Esophagus squamous epithelium (tissue), 4 donors: ENCODE results near the gene TBP.
"Not testable (repeated sequence)": the region's sequence is repeated elsewhere in the genome, so short reads cannot be mapped to it uniquely, and the experiment has no call there.

ENCODE experiments used
- POLR2A ChIP-seq, 4 donors: fragments of 450-650 bp; IDR thresholded peaks; one replicate each; pipeline ENCODE4 v1.6.1; 2017; ENCODE audit warnings: antibody characterized with exemption in 4 of 4, mild to moderate bottlenecking in 4 of 4, moderate library complexity in 3 of 4
- TF ChIP-seq, protein P1 (sequence below), 6 experiments: fragments of 450-650 bp in 4 of 6; fragments of 200-600 bp in 2 of 6; sonication (generic) in 2 of 6; IDR thresholded peaks; one replicate each; pipeline ENCODE4 v1.5.1; 2016 to 2019; ENCODE audit warnings: antibody characterized with exemption in 6 of 6, mild to moderate bottlenecking in 4 of 6, moderate library complexity in 4 of 6

DNA sequence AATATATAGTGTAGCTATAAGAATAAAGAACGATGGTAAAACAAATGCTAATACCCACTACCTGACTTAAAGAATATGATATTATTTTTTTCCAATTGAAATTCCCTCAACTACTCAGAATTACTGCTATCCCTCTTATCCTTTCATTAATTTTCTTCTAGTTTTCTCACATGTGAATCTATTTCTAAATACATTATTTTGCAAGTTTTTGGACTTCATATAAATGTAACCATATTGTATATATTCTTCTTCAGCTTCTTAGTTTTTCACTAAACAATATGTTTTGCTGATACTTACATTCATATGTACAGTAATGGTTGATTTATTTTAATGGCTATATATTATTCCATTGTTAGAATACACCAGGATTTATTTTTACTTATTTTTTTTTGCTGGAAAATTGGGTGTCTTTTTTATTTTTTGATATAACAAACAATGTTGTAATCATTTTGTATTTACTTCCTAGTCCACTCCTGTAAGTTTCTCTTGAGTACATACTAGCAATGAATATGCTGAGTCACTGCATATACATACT lies 61.9 kb downstream of the TBP start:
- TF ChIP-seq POLR2A (IDR thresholded peaks at IDR 0.05), result not testable (repeated sequence)
- TF ChIP-seq, protein P1, sequence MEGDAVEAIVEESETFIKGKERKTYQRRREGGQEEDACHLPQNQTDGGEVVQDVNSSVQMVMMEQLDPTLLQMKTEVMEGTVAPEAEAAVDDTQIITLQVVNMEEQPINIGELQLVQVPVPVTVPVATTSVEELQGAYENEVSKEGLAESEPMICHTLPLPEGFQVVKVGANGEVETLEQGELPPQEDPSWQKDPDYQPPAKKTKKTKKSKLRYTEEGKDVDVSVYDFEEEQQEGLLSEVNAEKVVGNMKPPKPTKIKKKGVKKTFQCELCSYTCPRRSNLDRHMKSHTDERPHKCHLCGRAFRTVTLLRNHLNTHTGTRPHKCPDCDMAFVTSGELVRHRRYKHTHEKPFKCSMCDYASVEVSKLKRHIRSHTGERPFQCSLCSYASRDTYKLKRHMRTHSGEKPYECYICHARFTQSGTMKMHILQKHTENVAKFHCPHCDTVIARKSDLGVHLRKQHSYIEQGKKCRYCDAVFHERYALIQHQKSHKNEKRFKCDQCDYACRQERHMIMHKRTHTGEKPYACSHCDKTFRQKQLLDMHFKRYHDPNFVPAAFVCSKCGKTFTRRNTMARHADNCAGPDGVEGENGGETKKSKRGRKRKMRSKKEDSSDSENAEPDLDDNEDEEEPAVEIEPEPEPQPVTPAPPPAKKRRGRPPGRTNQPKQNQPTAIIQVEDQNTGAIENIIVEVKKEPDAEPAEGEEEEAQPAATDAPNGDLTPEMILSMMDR (IDR thresholded peaks at IDR 0.05), result not testable (repeated sequence)
